ENCODE results near the gene RPL37A.

RPL37A gene

GRCh38 chr2:216498379-216499352 lies at the start of gene RPL37A:
RPL37A (plus strand) TSS chr2:216498844; CDS start chr2:216498875, 31 bp downstream.
- peak; percentile 90 for DNase-seq (ENCODE audit: low read depth)
- peak within 1 kb of the TSS; percentile 97 for H3K4me3 ChIP-seq (ENCODE audit: low read depth, low read length)

DNA sequence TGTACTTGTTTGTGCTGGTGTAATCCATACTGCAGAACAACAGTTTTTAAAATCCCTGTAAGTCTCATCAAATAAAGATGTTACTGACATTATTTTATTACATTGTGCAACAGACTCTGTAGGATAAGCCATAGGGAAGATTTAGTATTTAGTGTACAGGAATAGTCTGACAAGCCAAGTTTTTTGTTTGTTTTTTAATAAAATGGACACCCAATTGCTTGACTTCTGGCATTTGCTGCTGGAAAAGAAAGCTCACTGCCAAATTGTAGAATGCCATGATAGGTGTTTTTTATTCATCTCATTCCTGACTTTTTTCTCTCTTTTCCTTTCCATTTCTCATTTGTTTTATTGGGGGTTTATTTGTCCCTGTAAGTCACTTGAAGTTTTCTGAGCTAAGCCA lies 48.3 kb upstream of the RPL37A start:
- no peak for DNase-seq (ENCODE audit: low read depth)
- H3K4me3 ChIP-seq (ENCODE audit: low read depth, low read length) = no peak overlapping the region

- no peak for DNase-seq (ENCODE audit: low read depth)
- no peak overlapping the region for H3K4me3 ChIP-seq (ENCODE audit: low read depth, low read length)
Measured at GRCh38 chr2:216450784-216451183, 47.9 kb upstream of the RPL37A start.

DNA sequence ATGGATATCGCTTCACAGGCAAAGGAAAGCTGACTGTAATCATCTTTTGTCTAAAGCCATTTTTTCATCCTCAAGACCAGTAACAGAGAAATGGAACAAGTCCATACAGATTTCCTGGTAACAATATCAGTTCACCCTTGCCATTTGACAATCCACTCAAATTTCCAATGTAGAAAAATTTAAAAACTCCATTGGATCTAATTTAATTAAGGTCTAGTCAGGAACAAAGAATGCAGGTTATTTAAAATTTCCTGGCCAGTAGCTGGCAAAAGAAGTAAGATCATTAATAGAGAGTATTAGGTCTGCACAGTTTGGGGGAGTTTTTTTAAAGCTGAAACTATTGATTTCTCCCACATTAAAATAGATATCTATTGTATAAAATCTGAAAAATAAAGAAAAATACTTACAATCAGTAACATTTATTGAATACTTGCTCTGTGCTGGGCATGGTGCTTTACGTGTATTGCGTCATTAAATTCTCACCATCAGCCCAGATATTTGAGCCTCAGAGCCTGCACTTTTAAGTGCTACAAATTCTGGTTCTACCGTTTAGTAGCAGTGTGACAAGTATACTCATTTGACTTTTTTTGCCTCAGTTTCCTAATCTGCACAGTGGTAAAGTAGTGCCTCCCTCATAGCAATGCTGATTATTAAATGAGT lies 44.6 kb upstream of the RPL37A start:
- H3K4me3 ChIP-seq (ENCODE audit: low read depth, low read length) = no peak overlapping the region
- no peak for DNase-seq (ENCODE audit: low read depth)

GRCh38 chr2:216463148-216463547 lies 35.5 kb upstream of the RPL37A start:
- no peak overlapping the region for H3K4me3 ChIP-seq (ENCODE audit: low read depth, low read length)

GRCh38 chr2:216464104-216464720 lies 34.4 kb upstream of the RPL37A start:
- H3K4me3 ChIP-seq (ENCODE audit: low read depth, low read length) = no peak overlapping the region
- DNase-seq (ENCODE audit: low read depth) = no peak

More at GRCh38 chr2:216463148-216463547, 35.5 kb upstream of the RPL37A start:
- no peak for DNase-seq (ENCODE audit: low read depth)

- no peak overlapping the region for H3K4me3 ChIP-seq (ENCODE audit: low read depth, low read length)
- no peak for DNase-seq (ENCODE audit: low read depth)
Measured at GRCh38 chr2:216465579-216466195, 33.0 kb upstream of the RPL37A start.

DNA sequence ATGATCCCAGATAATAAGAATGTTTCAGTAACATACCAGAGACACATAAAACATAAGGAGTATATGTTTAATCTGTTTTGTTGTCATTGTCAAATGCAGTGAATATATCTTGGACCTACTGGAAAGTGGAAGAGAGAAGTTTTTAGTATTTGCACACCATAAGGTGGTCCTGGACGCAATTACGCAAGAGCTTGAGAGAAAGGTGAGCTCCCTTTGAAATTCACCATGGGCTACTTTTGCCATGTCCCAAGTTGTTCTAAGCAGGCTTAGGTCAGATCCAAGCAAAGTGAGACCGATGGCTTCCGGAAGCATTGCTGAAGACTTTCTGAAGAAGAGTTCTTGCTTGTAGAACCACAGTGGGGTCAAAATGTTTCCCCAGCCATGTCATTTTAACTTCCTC lies 30.8 kb upstream of the RPL37A start:
- DNase-seq (ENCODE audit: low read depth) = no peak
- H3K4me3 ChIP-seq (ENCODE audit: low read depth, low read length) = no peak overlapping the region

DNA sequence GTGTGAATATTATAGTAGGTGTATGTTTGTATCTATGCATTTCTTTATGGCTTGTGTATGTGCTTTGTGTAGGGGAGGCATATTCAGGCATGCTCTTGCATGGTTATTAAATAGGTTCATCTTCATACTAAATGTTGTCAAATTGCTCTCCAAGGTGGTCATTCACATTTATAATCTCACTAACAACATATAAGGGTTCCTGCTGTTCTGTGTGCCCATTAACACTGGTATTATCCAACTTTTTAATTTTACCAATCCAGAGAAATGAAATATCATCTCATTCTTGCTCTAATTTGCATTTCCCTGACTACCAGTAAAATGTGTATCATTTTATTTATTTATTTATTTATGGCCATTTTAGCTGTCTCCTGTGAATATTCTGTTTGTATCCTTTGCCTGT lies 29.0 kb upstream of the RPL37A start:
- H3K4me3 ChIP-seq (ENCODE audit: low read depth, low read length) = no peak overlapping the region
- no peak for DNase-seq (ENCODE audit: low read depth)

GRCh38 chr2:216473187-216473586 lies 25.5 kb upstream of the RPL37A start:
- no peak for DNase-seq (ENCODE audit: low read depth)
- H3K4me3 ChIP-seq (ENCODE audit: low read depth, low read length) = no peak overlapping the region

- no peak for DNase-seq (ENCODE audit: low read depth)
- H3K4me3 ChIP-seq (ENCODE audit: low read depth, low read length) = no peak overlapping the region
Measured at GRCh38 chr2:216474925-216475670, 23.5 kb upstream of the RPL37A start.

DNA sequence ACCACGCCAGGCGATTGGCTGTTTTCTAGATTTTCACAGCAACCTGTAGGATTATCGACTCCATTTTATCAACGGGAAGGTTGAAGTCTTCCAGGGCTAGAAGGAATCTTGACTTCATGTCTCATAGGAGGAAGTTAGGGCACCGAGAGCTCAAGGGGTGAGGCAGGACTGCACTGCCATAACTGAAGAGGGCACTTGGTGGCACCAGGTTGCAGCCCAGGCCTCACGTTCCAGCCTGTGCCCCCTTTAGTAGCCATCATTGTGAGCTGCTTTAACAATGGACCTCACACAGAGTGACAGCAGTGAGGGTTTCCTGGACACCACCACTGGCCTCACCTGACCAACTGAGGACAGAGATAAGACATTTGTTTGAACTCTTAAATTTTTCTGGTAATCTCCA lies 22.9 kb upstream of the RPL37A start:
- H3K4me3 ChIP-seq (ENCODE audit: low read depth, low read length) = no peak overlapping the region
- no peak for DNase-seq (ENCODE audit: low read depth)

GRCh38 chr2:216477283-216478035 lies 21.2 kb upstream of the RPL37A start:
- no peak overlapping the region for H3K4me3 ChIP-seq (ENCODE audit: low read depth, low read length)
- no peak for DNase-seq (ENCODE audit: low read depth)

GRCh38 chr2:216478151-216478550 lies 20.5 kb upstream of the RPL37A start:
- DNase-seq (ENCODE audit: low read depth) = peak; percentile 70
- no peak overlapping the region for H3K4me3 ChIP-seq (ENCODE audit: low read depth, low read length)

DNA sequence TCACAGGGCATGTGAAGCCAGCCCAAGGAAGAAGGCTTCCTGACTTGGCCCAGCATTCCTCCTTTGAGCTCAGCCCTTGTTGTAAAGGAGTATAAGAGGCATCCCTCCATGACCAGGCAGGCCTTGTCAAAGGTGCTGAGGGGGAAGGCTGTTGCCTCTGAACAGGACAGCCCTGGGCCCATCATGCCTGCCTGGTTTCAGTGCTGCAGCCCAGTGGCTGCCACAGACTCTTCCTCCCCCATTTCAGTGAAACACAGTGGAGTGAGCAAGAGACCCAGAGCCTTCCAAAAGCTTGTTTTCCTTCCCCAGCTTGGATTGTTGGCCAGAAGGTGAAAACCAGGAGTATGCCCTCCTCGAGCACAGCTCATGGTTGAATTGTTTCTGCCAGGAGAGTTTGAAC lies 19.9 kb upstream of the RPL37A start:
- no peak for DNase-seq (ENCODE audit: low read depth)
- H3K4me3 ChIP-seq (ENCODE audit: low read depth, low read length) = no peak overlapping the region

DNA sequence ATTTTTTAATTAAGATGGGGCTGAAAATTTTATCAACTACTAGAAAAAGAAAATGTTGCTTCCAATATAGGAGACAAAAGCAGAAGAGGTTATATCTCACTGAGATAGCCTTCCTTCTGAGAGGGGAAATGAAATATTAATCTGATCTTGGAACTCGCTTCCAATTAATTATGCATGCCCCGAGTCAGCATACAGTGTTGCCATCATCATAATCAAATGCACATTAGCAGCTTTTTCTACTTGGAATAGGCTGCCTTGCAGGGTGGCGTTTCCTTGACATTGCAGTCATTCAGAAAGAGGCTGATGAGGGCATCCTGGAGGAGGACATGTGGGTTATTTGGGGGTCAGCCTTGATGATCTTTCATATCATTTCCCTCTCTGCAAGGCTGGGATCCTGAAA lies 18.4 kb upstream of the RPL37A start:
- H3K4me3 ChIP-seq (ENCODE audit: low read depth, low read length) = no peak overlapping the region
- no peak for DNase-seq (ENCODE audit: low read depth)

GRCh38 chr2:216482640-216483039 lies 16.0 kb upstream of the RPL37A start:
- DNase-seq (ENCODE audit: low read depth) = no peak
- H3K4me3 ChIP-seq (ENCODE audit: low read depth, low read length) = no peak overlapping the region

GRCh38 chr2:216485237-216485636 lies 13.4 kb upstream of the RPL37A start:
- H3K4me3 ChIP-seq (ENCODE audit: low read depth, low read length) = no peak overlapping the region
- DNase-seq (ENCODE audit: low read depth) = no peak

Measured in skeletal muscle cell (primary cell).